PC-9 (cell line): Measurements from ENCODE around the gene CYFIP1. TPM values are rescaled to one million over a fixed set of nuclear protein-coding genes. Genes with fewer than 3 reads are reported as not detected.

Experiments
- BruUV-seq: library from RNA; stranded (reverse); fragments of 400-500 nt; replicated peaks from 2 replicates; lab custom pipeline; 2021; lab: Mats Ljungman, UMichigan
- CTCF ChIA-PET: fragments of 300-600 bp; sonication (Branson Sonifier 250); formaldehyde crosslinking; loops from one replicate; lab custom pipeline; 2022; ENCODE audit warnings: antibody characterized with exemption; lab: Charles Lee
- POLR2A ChIA-PET: fragments of 300-600 bp; sonication (Branson Sonifier 250); formaldehyde crosslinking; loops from one replicate; lab custom pipeline; 2022; ENCODE audit warnings: antibody characterized with exemption; ENCODE audit not compliant: unreplicated experiment; lab: Charles Lee
- DNase-seq, 2 experiments: peaks; one replicate each; pipeline versions ENCODE4 v3.0.0 to v3.0.0-alpha.2; 2015 to 2022; ENCODE audit warnings: mixed read lengths in 1 of 2
- H2AFZ ChIP-seq: fragments of 200-600 bp; sonication (generic); 2 replicates; pipeline ENCODE4 v1.8.1; 2017; ENCODE audit warnings: antibody characterized with exemption
- H3F3A ChIP-seq: fragments of 200-600 bp; sonication (generic); 2 replicates; pipeline ENCODE4 v1.8.1; 2017; ENCODE audit warnings: antibody characterized with exemption, mild to moderate bottlenecking, low read depth; ENCODE audit not compliant: insufficient read depth
- H3K27ac ChIP-seq: fragments of 200-600 bp; sonication (generic); 2 replicates; pipeline ENCODE4 v1.6.1; 2016; ENCODE audit warnings: mixed run types
- H3K27me3 ChIP-seq: fragments of 200-600 bp; sonication (generic); 2 replicates; pipeline ENCODE4 v1.6.1; 2016; ENCODE audit warnings: low read depth, mixed run types; ENCODE audit not compliant: insufficient read depth
- H3K36me3 ChIP-seq: fragments of 200-600 bp; sonication (generic); 2 replicates; pipeline ENCODE4 v1.6.1; 2016; ENCODE audit warnings: low read depth, mixed run types
- H3K4me1 ChIP-seq: fragments of 200-600 bp; sonication (generic); replicated peaks from 2 replicates; pipeline ENCODE4 v1.6.1; 2016; ENCODE audit warnings: mixed run types; ENCODE audit not compliant: insufficient read depth
- H3K4me2 ChIP-seq: fragments of 200-600 bp; sonication (generic); 2 replicates; pipeline ENCODE4 v1.6.1; 2017; ENCODE audit warnings: mixed run types
- H3K4me3 ChIP-seq: fragments of 200-600 bp; sonication (generic); 2 replicates; pipeline ENCODE4 v1.6.1; 2016; ENCODE audit warnings: mixed run types
- H3K79me2 ChIP-seq: fragments of 200-600 bp; sonication (generic); 2 replicates; pipeline ENCODE4 v1.6.1; 2017; ENCODE audit warnings: low read depth, mixed run types
- H3K9me2 ChIP-seq: fragments of 200-600 bp; sonication (generic); 2 replicates; pipeline ENCODE4 v1.8.1; 2017; ENCODE audit warnings: mild to moderate bottlenecking; ENCODE audit not compliant: insufficient read depth
- H3K9me3 ChIP-seq: fragments of 200-600 bp; sonication (generic); 2 replicates; pipeline ENCODE4 v1.8.1; 2016; ENCODE audit warnings: low read depth; ENCODE audit not compliant: insufficient read depth
- H4K20me1 ChIP-seq: fragments of 200-600 bp; sonication (generic); 2 replicates; pipeline ENCODE4 v1.8.1; 2017; ENCODE audit not compliant: insufficient read depth
- CTCF ChIP-seq: fragments of 200-600 bp; sonication (generic); conservative IDR thresholded peaks from 2 replicates; pipeline ENCODE4 v1.6.1; 2017; ENCODE audit warnings: mixed run types, antibody characterized with exemption, mild to moderate bottlenecking, moderate library complexity
- EZH2 ChIP-seq: fragments of 200-600 bp; sonication (generic); IDR thresholded peaks from 2 replicates; pipeline ENCODE4 v1.8.0; 2017; ENCODE audit warnings: antibody characterized with exemption, low read depth
- intact Hi-C: fragments of 100-400 bp; cut with micrococcal nuclease; formaldehyde crosslinking; loops from one replicate; pipeline ENCODE4 v1.10.0; 2022; ENCODE audit not compliant: unreplicated experiment
- total RNA-seq: library from RNA; stranded (reverse); gene quantifications from 2 replicates; pipeline ENCODE4 v1.2.3, GENCODE V29; 2021

CYFIP1 gene
- total RNA-seq, 1 experiment from 2014 or later = 114 TPM

DNA sequence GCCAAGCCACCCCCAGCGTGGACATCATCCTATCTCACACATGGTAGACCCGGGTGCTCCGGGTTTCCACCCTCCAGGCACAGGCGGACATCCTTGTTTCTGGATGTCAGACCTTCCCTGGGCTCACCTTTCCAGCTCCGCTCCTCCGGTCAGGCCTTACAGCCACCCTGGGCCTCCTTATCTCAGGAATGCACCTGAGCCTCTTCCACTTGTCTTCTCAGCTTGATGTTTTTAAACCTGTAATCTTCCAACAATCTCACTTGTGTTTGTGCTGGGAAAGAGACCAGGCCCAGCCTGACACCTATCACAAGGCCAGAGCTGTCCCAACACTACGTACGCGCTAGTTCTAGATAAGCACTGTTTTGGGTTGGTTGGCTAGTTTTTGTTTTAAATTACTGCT lies 87.8 kb downstream of the CYFIP1 start:
- Histone ChIP-seq H3F3A (peaks cover 9% of the 10 kb centered on the region), H3K9me2 (no peaks in the 10 kb centered on the region), H3K9me3 (no peaks in the 10 kb centered on the region), H4K20me1 (no peaks in the 10 kb centered on the region), H3K79me2 (no peaks in the 10 kb centered on the region), H3K36me3 (no peaks in the 10 kb centered on the region), H3K27ac (no peak overlapping the region), H3K4me3 (no peak overlapping the region), H2AFZ (no peak overlapping the region), H3K4me1 (peaks cover 23% of the 10 kb centered on the region), H3K27me3 (no peaks in the 10 kb centered on the region), H3K4me2 (no peak overlapping the region)
- no peak for TF ChIP-seq CTCF
- no peak for TF ChIP-seq EZH2
- CTCF ChIA-PET = no interaction called here
- no peak for DNase-seq
- POLR2A ChIA-PET = no interaction called here
- no TSS peak for BruUV-seq
- intact Hi-C loops = no loop called here

- Histone ChIP-seq H3K9me2 (no peaks in the 10 kb centered on the region), H3K36me3 (no peaks in the 10 kb centered on the region), H3K4me1 (peaks cover 16% of the 10 kb centered on the region), H4K20me1 (no peaks in the 10 kb centered on the region), H2AFZ (no peak overlapping the region), H3K27me3 (no peaks in the 10 kb centered on the region), H3K79me2 (no peaks in the 10 kb centered on the region), H3F3A (peaks cover 9% of the 10 kb centered on the region), H3K4me2 (no peak overlapping the region), H3K4me3 (no peak overlapping the region), H3K9me3 (no peaks in the 10 kb centered on the region), H3K27ac (no peak overlapping the region)
- intact Hi-C loops = no loop called here
- BruUV-seq = no TSS peak
- TF ChIP-seq EZH2 (no peak), CTCF (no peak)
- ChIA-PET CTCF (no interaction called here), POLR2A (no interaction called here)
- no peak for DNase-seq
These were observed 88.5 kb downstream of the CYFIP1 start for GRCh38 chr15:22891426-22892210.

DNA sequence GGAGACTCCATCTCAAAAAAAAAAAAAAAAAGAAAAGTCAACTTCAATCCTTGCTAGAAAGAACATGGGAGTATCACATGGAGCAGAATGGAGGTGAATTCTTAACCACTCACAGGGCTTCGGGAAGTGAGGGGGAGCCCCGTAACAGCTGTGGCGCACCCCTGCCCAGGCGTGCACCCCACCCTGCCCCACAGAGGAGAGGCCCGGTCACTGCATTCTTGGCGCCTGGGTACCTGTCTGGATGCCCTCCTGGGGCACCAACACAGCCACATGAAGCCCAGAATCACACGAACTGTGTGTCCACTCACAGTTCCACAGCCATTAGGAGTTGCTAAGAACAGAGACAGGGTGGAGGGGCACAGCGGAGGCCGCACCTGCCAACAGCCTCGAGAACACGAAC lies 89.9 kb downstream of the CYFIP1 start:
- H3F3A ChIP-seq = no peaks in the 10 kb centered on the region
- ChIA-PET POLR2A (no interaction called here), CTCF (no interaction called here)
- no peak overlapping the region for H2AFZ ChIP-seq
- intact Hi-C loops = no loop called here
- no peaks in the 10 kb centered on the region for H3K9me2 ChIP-seq
- H3K4me1 ChIP-seq = peaks cover 6% of the 10 kb centered on the region
- no TSS peak for BruUV-seq
- no peaks in the 10 kb centered on the region for H3K36me3 ChIP-seq
- no peaks in the 10 kb centered on the region for H3K27me3 ChIP-seq
- H3K79me2 ChIP-seq = no peaks in the 10 kb centered on the region
- H3K27ac ChIP-seq = no peak overlapping the region
- no peaks in the 10 kb centered on the region for H3K9me3 ChIP-seq
- no peak overlapping the region for H3K4me2 ChIP-seq
- no peak overlapping the region for H3K4me3 ChIP-seq
- DNase-seq = no peak
- H4K20me1 ChIP-seq = no peaks in the 10 kb centered on the region
- TF ChIP-seq EZH2 = no peak
- no peak for TF ChIP-seq CTCF
